ENCODE measurements around the gene SYT8.

- TF ChIP-seq EZH2 (IDR thresholded peaks at IDR 0.05; ENCODE audit: borderline replicate concordance, insufficient read depth, low read length, poor library complexity, severe bottlenecking) = no peak
- TF ChIP-seq, protein P1, sequence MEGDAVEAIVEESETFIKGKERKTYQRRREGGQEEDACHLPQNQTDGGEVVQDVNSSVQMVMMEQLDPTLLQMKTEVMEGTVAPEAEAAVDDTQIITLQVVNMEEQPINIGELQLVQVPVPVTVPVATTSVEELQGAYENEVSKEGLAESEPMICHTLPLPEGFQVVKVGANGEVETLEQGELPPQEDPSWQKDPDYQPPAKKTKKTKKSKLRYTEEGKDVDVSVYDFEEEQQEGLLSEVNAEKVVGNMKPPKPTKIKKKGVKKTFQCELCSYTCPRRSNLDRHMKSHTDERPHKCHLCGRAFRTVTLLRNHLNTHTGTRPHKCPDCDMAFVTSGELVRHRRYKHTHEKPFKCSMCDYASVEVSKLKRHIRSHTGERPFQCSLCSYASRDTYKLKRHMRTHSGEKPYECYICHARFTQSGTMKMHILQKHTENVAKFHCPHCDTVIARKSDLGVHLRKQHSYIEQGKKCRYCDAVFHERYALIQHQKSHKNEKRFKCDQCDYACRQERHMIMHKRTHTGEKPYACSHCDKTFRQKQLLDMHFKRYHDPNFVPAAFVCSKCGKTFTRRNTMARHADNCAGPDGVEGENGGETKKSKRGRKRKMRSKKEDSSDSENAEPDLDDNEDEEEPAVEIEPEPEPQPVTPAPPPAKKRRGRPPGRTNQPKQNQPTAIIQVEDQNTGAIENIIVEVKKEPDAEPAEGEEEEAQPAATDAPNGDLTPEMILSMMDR (IDR thresholded peaks at IDR 0.05; ENCODE audit: poor library complexity, severe bottlenecking) = no peak
Observed at GRCh38 chr11:1820463-1821325, 14.1 kb upstream of the SYT8 start.

Data from neural cell (in vitro differentiated cells).